ENCODE data around the gene SLC22A17. TPM values are rescaled to one million over a fixed set of nuclear protein-coding genes. Genes with fewer than 3 reads are reported as not detected.

The SLC22A17 gene
- total and polyA plus RNA-seq, 9 of the 15 experiments (the other 6 are each of a cell fraction or from before 2014, with no cell fraction given) = 0.07 to 0.09 TPM; not detected in 7

- TF ChIP-seq PHF8 (IDR thresholded peaks at IDR 0.05; ENCODE audit: borderline replicate concordance, low read length) = peak; percentile 12; the same call in 1 of the 2 replicates
- peak; percentile 55 for TF ChIP-seq POU5F1 (IDR thresholded peaks at IDR 0.05; ENCODE audit: borderline replicate concordance, low read depth, low read length, partially characterized antibody)
- peak; percentile 24; the same call in 1 of the 2 replicates for TF ChIP-seq DPF2 (IDR thresholded peaks at IDR 0.05)
- no peak for TF ChIP-seq NR2C1 (IDR thresholded peaks at IDR 0.05)
- TF ChIP-seq NR2C1 (tag; IDR thresholded peaks at IDR 0.05) = peak; percentile 52
- no peak for TF ChIP-seq PCBP2 (IDR thresholded peaks at IDR 0.05; ENCODE audit: low read depth, low read length, poor library complexity, severe bottlenecking)
- TF ChIP-seq RAD21 (CRISPR knock-in tag; conservative IDR thresholded peaks at IDR 0.05 in 1 of 2, IDR thresholded peaks at IDR 0.05 in 1 of 2) = peak; percentile 45 to 50
- 0 out of 2 replicates have a peak, but pooled peaks have one; percentile 70 for TF ChIP-seq PHF21A (IDR thresholded peaks at IDR 0.05; ENCODE audit: borderline replicate concordance, low read depth)
- TF ChIP-seq LCOR (CRISPR knock-in tag; IDR thresholded peaks at IDR 0.05) = peak; percentile 51; the same call in 1 of the 2 replicates
- peak; percentile 56 for TF ChIP-seq NFE2 (IDR thresholded peaks at IDR 0.05; ENCODE audit: low read depth)
- peak; percentile 80 for TF ChIP-seq MTA3 (IDR thresholded peaks at IDR 0.05; ENCODE audit: borderline replicate concordance)
- TF ChIP-seq TBP (optimal IDR thresholded peaks at IDR 0.05; ENCODE audit: low read depth, low read length) = peak; percentile 72
- peak; percentile 72; the same call in 1 of the 2 replicates for TF ChIP-seq ESRRA (IDR thresholded peaks at IDR 0.05; ENCODE audit: borderline replicate concordance, low read depth)
- TF ChIP-seq USF2 (CRISPR knock-in tag; IDR thresholded peaks at IDR 0.05) = peak; percentile 85
- TF ChIP-seq MAZ (CRISPR knock-in tag; conservative IDR thresholded peaks at IDR 0.05 in 1 of 2, IDR thresholded peaks at IDR 0.05 in 1 of 2) = peak; percentile 85 to 89
- TF ChIP-seq HDAC1 (IDR thresholded peaks at IDR 0.05) = peak in 1 of 2 experiments; percentile 77; a peak in 2 of 4 replicates
- peak; percentile 84 for TF ChIP-seq POLR2G (IDR thresholded peaks at IDR 0.05; ENCODE audit: low read depth, low read length)
- peak; percentile 19; the same call in 1 of the 2 replicates for TF ChIP-seq MXI1 (IDR thresholded peaks at IDR 0.05; ENCODE audit: low read depth, low read length)
- TF ChIP-seq AFF4 (CRISPR knock-in tag; IDR thresholded peaks at IDR 0.05) = no peak
- no peak for TF ChIP-seq COPS2 (conservative IDR thresholded peaks at IDR 0.05)
- TF ChIP-seq ID3 (CRISPR knock-in tag; IDR thresholded peaks at IDR 0.05) = no peak
- TF ChIP-seq ID3 (tag; IDR thresholded peaks at IDR 0.05) = peak; percentile 89
- TF ChIP-seq ZNF24 (IDR thresholded peaks at IDR 0.05) = peak; percentile 83
- peak; percentile 42 for TF ChIP-seq CBFA2T3 (IDR thresholded peaks at IDR 0.05)
Observed at GRCh38 chr14:23301288-23301968, 51.3 kb downstream of the SLC22A17 start (continued).
